Body of pancreas (tissue), 4 donors: ENCODE measurements around the gene ATF2.

Experiments used
- CTCF ChIP-seq, 7 experiments: fragments of 450-650 bp in 4 of 7; fragments of 200-600 bp in 3 of 7; sonication (generic) in 3 of 7; IDR thresholded peaks; one replicate each; pipeline ENCODE4 v1.5.1; 2016 to 2019; ENCODE audit warnings: antibody characterized with exemption in 7 of 7
- POLR2A ChIP-seq, 3 donors: fragments of 450-650 bp; IDR thresholded peaks; one replicate each; pipeline ENCODE4 v1.6.1; 2016; ENCODE audit warnings: antibody characterized with exemption in 3 of 3, mild to moderate bottlenecking in 2 of 3

- no peak for TF ChIP-seq POLR2A (IDR thresholded peaks at IDR 0.05)
- no peak for TF ChIP-seq CTCF (IDR thresholded peaks at IDR 0.05)
These were observed 142.1 kb downstream of the ATF2 start for GRCh38 chr2:175025946-175026345.
